Activated naive CD8-positive, alpha-beta T cell treated with anti-CD3 and anti-CD28 coated beads for 36 hours (primary cell): ENCODE data around the gene SF3B2. TPM values are rescaled to one million over a fixed set of nuclear protein-coding genes. Genes with fewer than 3 reads are reported as not detected.
"Not testable (repeated sequence)": the region's sequence is repeated elsewhere in the genome, so short reads cannot be mapped to it uniquely, and the experiment has no call there.

Experiments
- DNase-seq: peaks from one replicate; pipeline ENCODE4 v3.0.0; 2021
- H3K27ac Mint-ChIP-seq: one replicate; pipeline ENCODE4 v1.8.0; 2022; ENCODE audit warnings: mild to moderate bottlenecking, moderate library complexity, mixed read lengths
- H3K27me3 Mint-ChIP-seq: one replicate; pipeline ENCODE4 v1.8.0; 2022; ENCODE audit warnings: mild to moderate bottlenecking, mixed read lengths
- H3K36me3 Mint-ChIP-seq: one replicate; pipeline ENCODE4 v1.8.0; 2021; ENCODE audit warnings: mild to moderate bottlenecking, mixed read lengths
- H3K4me1 Mint-ChIP-seq: one replicate; pipeline ENCODE4 v1.8.0; 2021; ENCODE audit warnings: mixed read lengths
- H3K4me3 Mint-ChIP-seq: one replicate; pipeline ENCODE4 v1.8.0; 2022; ENCODE audit warnings: mild to moderate bottlenecking, moderate library complexity, mixed read lengths
- H3K9me3 Mint-ChIP-seq: one replicate; pipeline ENCODE4 v1.8.0; 2022; ENCODE audit warnings: mixed read lengths
- total RNA-seq, 2 experiments: library from RNA; stranded (reverse); gene quantifications; one replicate each; pipeline ENCODE4 v1.2.3, GENCODE V29; 2021

SF3B2 gene
- total RNA-seq: 100 to 1,000 TPM; 268 TPM

- no peaks in the 10 kb centered on the region for H3K9me3 Mint-ChIP-seq
- peaks cover 9% of the 10 kb centered on the region for H3K27me3 Mint-ChIP-seq
- peaks cover 30% of the 10 kb centered on the region for H3K4me1 Mint-ChIP-seq
- peak; percentile 99 for DNase-seq
- H3K27ac Mint-ChIP-seq: peak within 1 kb of the TSS; percentile 97
- peak within 1 kb of the TSS; percentile 99 for H3K4me3 Mint-ChIP-seq
- peaks cover 29% of the 10 kb centered on the region for H3K36me3 Mint-ChIP-seq
Observed at GRCh38 chr11:66051766-66052663, at the start of gene SF3B2. Gene SF3B2 (plus strand): TSS chr11:66052364. CDS start chr11:66052385, 21 bp downstream.

GRCh38 chr11:66002648-66003225, 49.4 kb upstream of the SF3B2 start:
- Mint-ChIP-seq H3K4me3 (peak overlapping the region; percentile 100), H3K36me3 (peaks cover 58% of the 10 kb centered on the region), H3K9me3 (no peaks in the 10 kb centered on the region), H3K27ac (peak overlapping the region; percentile 99), H3K27me3 (no peaks in the 10 kb centered on the region), H3K4me1 (peaks cover 41% of the 10 kb centered on the region)
- peak; percentile 80 for DNase-seq

GRCh38 chr11:66003291-66003690, 48.9 kb upstream of the SF3B2 start:
- H3K27me3 Mint-ChIP-seq: no peaks in the 10 kb centered on the region
- peak overlapping the region; percentile 100 for H3K4me3 Mint-ChIP-seq
- no peak for DNase-seq
- H3K9me3 Mint-ChIP-seq: no peaks in the 10 kb centered on the region
- peaks cover 54% of the 10 kb centered on the region for H3K36me3 Mint-ChIP-seq
- H3K27ac Mint-ChIP-seq: peak overlapping the region; percentile 89
- H3K4me1 Mint-ChIP-seq: peaks cover 39% of the 10 kb centered on the region

- Mint-ChIP-seq H3K27ac (peak overlapping the region; percentile 38), H3K36me3 (peaks cover 49% of the 10 kb centered on the region), H3K4me3 (peak overlapping the region; percentile 100), H3K27me3 (no peaks in the 10 kb centered on the region), H3K9me3 (no peaks in the 10 kb centered on the region), H3K4me1 (peaks cover 34% of the 10 kb centered on the region)
- DNase-seq: no peak
Observed at GRCh38 chr11:66004186-66004585, 48.0 kb upstream of the SF3B2 start.

GRCh38 chr11:66006134-66006890, 45.9 kb upstream of the SF3B2 start:
- Mint-ChIP-seq H3K27ac (no peak overlapping the region), H3K4me1 (peaks cover 17% of the 10 kb centered on the region), H3K9me3 (no peaks in the 10 kb centered on the region), H3K27me3 (no peaks in the 10 kb centered on the region), H3K4me3 (no peak overlapping the region), H3K36me3 (peaks cover 32% of the 10 kb centered on the region)
- DNase-seq: no peak

- Mint-ChIP-seq H3K4me1 (peaks cover 17% of the 10 kb centered on the region), H3K27ac (no peak overlapping the region), H3K9me3 (no peaks in the 10 kb centered on the region), H3K27me3 (no peaks in the 10 kb centered on the region), H3K4me3 (no peak overlapping the region), H3K36me3 (peaks cover 28% of the 10 kb centered on the region)
- DNase-seq: no peak
Observed at GRCh38 chr11:66006891-66007176, 45.3 kb upstream of the SF3B2 start.

- DNase-seq: no peak
- H3K4me1 Mint-ChIP-seq: peaks cover 17% of the 10 kb centered on the region
- H3K36me3 Mint-ChIP-seq: peaks cover 25% of the 10 kb centered on the region
- H3K27me3 Mint-ChIP-seq: peaks cover 3% of the 10 kb centered on the region
- no peak overlapping the region for H3K4me3 Mint-ChIP-seq
- no peak overlapping the region for H3K27ac Mint-ChIP-seq
- no peaks in the 10 kb centered on the region for H3K9me3 Mint-ChIP-seq
Observed at GRCh38 chr11:66007201-66007634, 44.9 kb upstream of the SF3B2 start.

GRCh38 chr11:66008095-66008467, 44.1 kb upstream of the SF3B2 start:
- H3K4me1 Mint-ChIP-seq: peaks cover 14% of the 10 kb centered on the region

GRCh38 chr11:66008468-66009101, 43.6 kb upstream of the SF3B2 start:
- H3K27ac Mint-ChIP-seq: no peak overlapping the region
- peaks cover 9% of the 10 kb centered on the region for H3K4me1 Mint-ChIP-seq
- DNase-seq: no peak
- H3K9me3 Mint-ChIP-seq: no peaks in the 10 kb centered on the region
- H3K36me3 Mint-ChIP-seq: peaks cover 14% of the 10 kb centered on the region
- H3K27me3 Mint-ChIP-seq: peaks cover 15% of the 10 kb centered on the region
- H3K4me3 Mint-ChIP-seq: no peak overlapping the region

More at GRCh38 chr11:66008095-66008467, 44.1 kb upstream of the SF3B2 start:
- H3K27ac Mint-ChIP-seq: no peak overlapping the region
- no peak overlapping the region for H3K4me3 Mint-ChIP-seq
- peaks cover 19% of the 10 kb centered on the region for H3K36me3 Mint-ChIP-seq
- no peak for DNase-seq
- H3K9me3 Mint-ChIP-seq: no peaks in the 10 kb centered on the region
- H3K27me3 Mint-ChIP-seq: peaks cover 10% of the 10 kb centered on the region

GRCh38 chr11:66010036-66010435, 42.1 kb upstream of the SF3B2 start:
- not testable (repeated sequence) for H3K4me1 Mint-ChIP-seq, H3K9me3 Mint-ChIP-seq, H3K36me3 Mint-ChIP-seq, H3K4me3 Mint-ChIP-seq, DNase-seq, H3K27ac Mint-ChIP-seq
- H3K27me3 Mint-ChIP-seq: peaks cover 22% of the 10 kb centered on the region

GRCh38 chr11:66011239-66011784, 40.9 kb upstream of the SF3B2 start:
- Mint-ChIP-seq H3K9me3 (no peaks in the 10 kb centered on the region), H3K27me3 (peaks cover 22% of the 10 kb centered on the region), H3K4me3 (no peak overlapping the region), H3K4me1 (no peaks in the 10 kb centered on the region), H3K36me3 (no peaks in the 10 kb centered on the region), H3K27ac (no peak overlapping the region)
- no peak for DNase-seq

- H3K27ac Mint-ChIP-seq: no peak within 1 kb of the TSS
- peak; percentile 17 for DNase-seq
- peaks cover 22% of the 10 kb centered on the region for H3K27me3 Mint-ChIP-seq
- no peaks in the 10 kb centered on the region for H3K4me1 Mint-ChIP-seq
- H3K36me3 Mint-ChIP-seq: no peaks in the 10 kb centered on the region
- H3K9me3 Mint-ChIP-seq: no peaks in the 10 kb centered on the region
- H3K4me3 Mint-ChIP-seq: no peak within 1 kb of the TSS
Observed at GRCh38 chr11:66011785-66012303, 40.3 kb upstream of the SF3B2 start, which contains the start of gene CST6. Gene CST6 (plus strand): TSS chr11:66012008. CDS start chr11:66012045, 37 bp downstream.

- H3K4me1 Mint-ChIP-seq: peaks cover 4% of the 10 kb centered on the region
- H3K36me3 Mint-ChIP-seq: no peaks in the 10 kb centered on the region
- H3K4me3 Mint-ChIP-seq: no peak overlapping the region
- DNase-seq: no peak
- peaks cover 22% of the 10 kb centered on the region for H3K27me3 Mint-ChIP-seq
- no peak overlapping the region for H3K27ac Mint-ChIP-seq
- no peaks in the 10 kb centered on the region for H3K9me3 Mint-ChIP-seq
Observed at GRCh38 chr11:66012371-66012945, 39.7 kb upstream of the SF3B2 start.
